HL-60 (cell line): ENCODE measurements around the gene TMC3.

Source experiments
- DNase-seq, 2 experiments: peaks; one replicate each; pipeline ENCODE4 v3.0.0-alpha.2; 2010 to 2020; ENCODE audit warnings: low read depth in 1 of 2, low spot score in 1 of 2
- H3K27ac ChIP-seq: fragments of 250-450 bp; sonication (Bioruptor Pico); replicated peaks from 2 replicates; pipeline ENCODE4 v1.5.1; 2020; ENCODE audit warnings: mild to moderate bottlenecking, moderate library complexity
- H3K27me3 ChIP-seq: fragments of 250-450 bp; sonication (Bioruptor Pico); 2 replicates; pipeline ENCODE4 v1.5.1; 2021; ENCODE audit warnings: mild to moderate bottlenecking, moderate library complexity; ENCODE audit not compliant: insufficient read depth, poor library complexity, severe bottlenecking
- H3K4me3 ChIP-seq: replicated peaks from 2 replicates; pipeline ENCODE4 v1.5.1; 2011; ENCODE audit warnings: mild to moderate bottlenecking, control low read depth, low read length; ENCODE audit not compliant: insufficient read depth
- GABPA ChIP-seq: IDR thresholded peaks from 2 replicates; pipeline ENCODE4 v1.6.1; 2012; ENCODE audit warnings: low read depth
- POLR2AphosphoS5 ChIP-seq: IDR thresholded peaks from 2 replicates; pipeline ENCODE4 v1.6.1; 2012; ENCODE audit warnings: low read depth
- SPI1 ChIP-seq: IDR thresholded peaks from 2 replicates; pipeline ENCODE4 v1.6.1; 2012; ENCODE audit warnings: low read depth, mild to moderate bottlenecking, borderline replicate concordance
- TF ChIP-seq, protein P1 (sequence below): IDR thresholded peaks from one replicate; pipeline ENCODE4 v1.5.1; 2011; ENCODE audit warnings: low read length, control low read depth, inconsistent platforms; ENCODE audit not compliant: insufficient read depth
- TF ChIP-seq, protein P2 (sequence below): IDR thresholded peaks from 2 replicates; pipeline ENCODE4 v1.6.1; 2012; ENCODE audit warnings: low read depth; ENCODE audit not compliant: insufficient replicate concordance

The TMC3 gene

DNA sequence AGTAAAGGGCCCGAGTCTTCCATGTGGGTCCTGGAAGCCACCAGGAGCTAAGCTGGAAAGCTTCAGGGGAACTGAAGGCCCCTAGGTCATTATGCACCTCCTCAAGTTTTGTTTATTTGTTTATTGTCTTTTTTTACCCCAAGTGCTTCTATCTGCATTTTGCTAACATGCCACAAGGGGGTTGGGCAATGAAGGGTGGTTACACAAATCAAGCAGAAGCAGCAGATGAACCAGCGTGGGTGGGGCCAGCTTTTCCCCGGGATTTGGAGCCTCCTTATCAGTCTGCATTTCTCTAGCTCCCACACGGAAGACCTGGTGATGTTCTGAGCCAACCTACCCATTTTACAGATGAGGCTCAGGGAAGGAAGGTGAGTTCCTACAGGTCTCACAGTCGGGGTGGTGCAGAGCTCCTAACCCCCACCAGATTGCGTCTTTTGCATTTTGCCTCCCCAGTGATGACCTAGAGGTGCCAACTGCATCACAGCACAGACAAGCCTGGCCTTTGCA is 16.8 kb downstream of the TMC3 start:
- Histone ChIP-seq H3K4me3 (no peak overlapping the region), H3K27me3 (no peaks in the 10 kb centered on the region), H3K27ac (no peak overlapping the region)
- TF ChIP-seq POLR2AphosphoS5 (no peak), SPI1 (no peak), GABPA (no peak)
- TF ChIP-seq, protein P1, sequence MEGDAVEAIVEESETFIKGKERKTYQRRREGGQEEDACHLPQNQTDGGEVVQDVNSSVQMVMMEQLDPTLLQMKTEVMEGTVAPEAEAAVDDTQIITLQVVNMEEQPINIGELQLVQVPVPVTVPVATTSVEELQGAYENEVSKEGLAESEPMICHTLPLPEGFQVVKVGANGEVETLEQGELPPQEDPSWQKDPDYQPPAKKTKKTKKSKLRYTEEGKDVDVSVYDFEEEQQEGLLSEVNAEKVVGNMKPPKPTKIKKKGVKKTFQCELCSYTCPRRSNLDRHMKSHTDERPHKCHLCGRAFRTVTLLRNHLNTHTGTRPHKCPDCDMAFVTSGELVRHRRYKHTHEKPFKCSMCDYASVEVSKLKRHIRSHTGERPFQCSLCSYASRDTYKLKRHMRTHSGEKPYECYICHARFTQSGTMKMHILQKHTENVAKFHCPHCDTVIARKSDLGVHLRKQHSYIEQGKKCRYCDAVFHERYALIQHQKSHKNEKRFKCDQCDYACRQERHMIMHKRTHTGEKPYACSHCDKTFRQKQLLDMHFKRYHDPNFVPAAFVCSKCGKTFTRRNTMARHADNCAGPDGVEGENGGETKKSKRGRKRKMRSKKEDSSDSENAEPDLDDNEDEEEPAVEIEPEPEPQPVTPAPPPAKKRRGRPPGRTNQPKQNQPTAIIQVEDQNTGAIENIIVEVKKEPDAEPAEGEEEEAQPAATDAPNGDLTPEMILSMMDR, result no peak
- TF ChIP-seq, protein P2, sequence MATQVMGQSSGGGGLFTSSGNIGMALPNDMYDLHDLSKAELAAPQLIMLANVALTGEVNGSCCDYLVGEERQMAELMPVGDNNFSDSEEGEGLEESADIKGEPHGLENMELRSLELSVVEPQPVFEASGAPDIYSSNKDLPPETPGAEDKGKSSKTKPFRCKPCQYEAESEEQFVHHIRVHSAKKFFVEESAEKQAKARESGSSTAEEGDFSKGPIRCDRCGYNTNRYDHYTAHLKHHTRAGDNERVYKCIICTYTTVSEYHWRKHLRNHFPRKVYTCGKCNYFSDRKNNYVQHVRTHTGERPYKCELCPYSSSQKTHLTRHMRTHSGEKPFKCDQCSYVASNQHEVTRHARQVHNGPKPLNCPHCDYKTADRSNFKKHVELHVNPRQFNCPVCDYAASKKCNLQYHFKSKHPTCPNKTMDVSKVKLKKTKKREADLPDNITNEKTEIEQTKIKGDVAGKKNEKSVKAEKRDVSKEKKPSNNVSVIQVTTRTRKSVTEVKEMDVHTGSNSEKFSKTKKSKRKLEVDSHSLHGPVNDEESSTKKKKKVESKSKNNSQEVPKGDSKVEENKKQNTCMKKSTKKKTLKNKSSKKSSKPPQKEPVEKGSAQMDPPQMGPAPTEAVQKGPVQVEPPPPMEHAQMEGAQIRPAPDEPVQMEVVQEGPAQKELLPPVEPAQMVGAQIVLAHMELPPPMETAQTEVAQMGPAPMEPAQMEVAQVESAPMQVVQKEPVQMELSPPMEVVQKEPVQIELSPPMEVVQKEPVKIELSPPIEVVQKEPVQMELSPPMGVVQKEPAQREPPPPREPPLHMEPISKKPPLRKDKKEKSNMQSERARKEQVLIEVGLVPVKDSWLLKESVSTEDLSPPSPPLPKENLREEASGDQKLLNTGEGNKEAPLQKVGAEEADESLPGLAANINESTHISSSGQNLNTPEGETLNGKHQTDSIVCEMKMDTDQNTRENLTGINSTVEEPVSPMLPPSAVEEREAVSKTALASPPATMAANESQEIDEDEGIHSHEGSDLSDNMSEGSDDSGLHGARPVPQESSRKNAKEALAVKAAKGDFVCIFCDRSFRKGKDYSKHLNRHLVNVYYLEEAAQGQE, result no peak
- DNase-seq, result no peak

GRCh38 chr15:81356252-81356651 is 17.8 kb downstream of the TMC3 start:
- Histone ChIP-seq H3K27me3 (no peaks in the 10 kb centered on the region), H3K4me3 (no peak overlapping the region), H3K27ac (no peak overlapping the region)
- TF ChIP-seq, protein P2, result no peak
- TF ChIP-seq, protein P1, result no peak
- TF ChIP-seq POLR2AphosphoS5 (no peak), SPI1 (no peak), GABPA (no peak)
- no peak for DNase-seq

GRCh38 chr15:81351651-81352050 is 22.4 kb downstream of the TMC3 start:
- DNase-seq, result no peak
- Histone ChIP-seq H3K27ac (no peak overlapping the region), H3K4me3 (no peak overlapping the region), H3K27me3 (no peaks in the 10 kb centered on the region)
- TF ChIP-seq, protein P1, result no peak
- TF ChIP-seq SPI1 (no peak), POLR2AphosphoS5 (no peak), GABPA (no peak)
- TF ChIP-seq, protein P2, result no peak
